WTC11 (cell line): Measurements from ENCODE around the gene NRG3. TPM values are rescaled to one million over a fixed set of nuclear protein-coding genes. Genes with fewer than 3 reads are reported as not detected.
A peak's percentile ranks its signal among the peaks of the same experiment; 100 is the strongest.

ENCODE experiments used
- ATAC-seq: fragments of 200-7000 bp; cut with Tn5 transposase; 2 replicates; pipeline ENCODE4 v1.10.0; 2021; ENCODE audit warnings: mild to moderate bottlenecking, moderate library complexity
- CTCF ChIA-PET: fragments of 300-600 bp; sonication (Branson Sonifier 250); formaldehyde crosslinking; loops from one replicate; lab custom pipeline; 2021; ENCODE audit warnings: antibody characterized with exemption; lab: Charles Lee
- POLR2A ChIA-PET: fragments of 350-600 bp; sonication (Branson Sonifier 250); formaldehyde crosslinking; loops from one replicate; lab custom pipeline; 2021; ENCODE audit warnings: antibody characterized with exemption; lab: Charles Lee
- DNase-seq: peaks from one replicate; pipeline ENCODE4 v3.0.0; 2021; ENCODE audit warnings: low spot score
- H3K27ac Mint-ChIP-seq: 2 replicates; pipeline ENCODE4 v1.8.0; 2021; ENCODE audit warnings: mixed read lengths
- H3K27me3 Mint-ChIP-seq: 2 replicates; pipeline ENCODE4 v1.8.0; 2021; ENCODE audit warnings: low read depth, mild to moderate bottlenecking, moderate library complexity, mixed read lengths
- H3K36me3 Mint-ChIP-seq: 2 replicates; pipeline ENCODE4 v1.8.0; 2021; ENCODE audit warnings: mixed read lengths
- H3K4me1 Mint-ChIP-seq: 2 replicates; pipeline ENCODE4 v1.8.0; 2022; ENCODE audit warnings: mixed read lengths
- H3K4me3 Mint-ChIP-seq: 2 replicates; pipeline ENCODE4 v1.8.0; 2021; ENCODE audit warnings: mild to moderate bottlenecking, moderate library complexity, mixed read lengths
- H3K9me3 Mint-ChIP-seq: 2 replicates; pipeline ENCODE4 v1.8.0; 2021; ENCODE audit warnings: mixed read lengths
- ARID4B ChIP-seq: sonication (generic); formaldehyde crosslinking; IDR thresholded peaks from 2 replicates; pipeline ENCODE4 v1.8.0; 2023; ENCODE audit warnings: missing genetic modification reagents, mild to moderate bottlenecking, borderline replicate concordance
- ATF3 ChIP-seq: sonication (generic); formaldehyde crosslinking; conservative IDR thresholded peaks from 2 replicates; pipeline ENCODE4 v1.8.1; 2022; ENCODE audit warnings: mild to moderate bottlenecking, missing genetic modification reagents
- CDX4 ChIP-seq: fragments of 250-450 bp; sonication (Bioruptor Pico); IDR thresholded peaks from 2 replicates; pipeline ENCODE4 v1.9.0; 2021; ENCODE audit warnings: moderate library complexity, mild to moderate bottlenecking, inconsistent platforms, borderline replicate concordance
- CREB1 ChIP-seq: sonication (generic); formaldehyde crosslinking; IDR thresholded peaks from 2 replicates; pipeline ENCODE4 v1.8.0; 2023; ENCODE audit warnings: mild to moderate bottlenecking, missing genetic modification reagents
- FOXK1 ChIP-seq: sonication (generic); formaldehyde crosslinking; IDR thresholded peaks from 2 replicates; pipeline ENCODE4 v1.8.0; 2022; ENCODE audit warnings: mild to moderate bottlenecking, moderate library complexity, missing genetic modification reagents
- GABPB1 ChIP-seq: sonication (generic); formaldehyde crosslinking; IDR thresholded peaks from 2 replicates; pipeline ENCODE4 v1.8.1; 2023; ENCODE audit warnings: mild to moderate bottlenecking, missing genetic modification reagents
- JUN ChIP-seq: sonication (generic); formaldehyde crosslinking; IDR thresholded peaks from 2 replicates; pipeline ENCODE4 v1.8.0; 2023; ENCODE audit warnings: mild to moderate bottlenecking, missing genetic modification reagents
- MLX ChIP-seq: sonication (generic); formaldehyde crosslinking; IDR thresholded peaks from 2 replicates; pipeline ENCODE4 v1.8.1; 2023; ENCODE audit warnings: mild to moderate bottlenecking, missing genetic modification reagents, moderate library complexity
- NFATC4 ChIP-seq: fragments of 250-450 bp; sonication (Bioruptor Pico); IDR thresholded peaks from 2 replicates; pipeline ENCODE4 v1.9.0; 2021; ENCODE audit warnings: mild to moderate bottlenecking
- NFYB ChIP-seq: sonication (generic); formaldehyde crosslinking; conservative IDR thresholded peaks from 2 replicates; pipeline ENCODE4 v1.8.0; 2022; ENCODE audit warnings: low read depth, missing genetic modification reagents
- NR3C1 ChIP-seq: sonication (generic); formaldehyde crosslinking; conservative IDR thresholded peaks from 2 replicates; pipeline ENCODE4 v1.8.1; 2023; ENCODE audit warnings: low read depth, mild to moderate bottlenecking, missing genetic modification reagents
- RELA ChIP-seq: sonication (generic); formaldehyde crosslinking; IDR thresholded peaks from 2 replicates; pipeline ENCODE4 v1.8.1; 2022; ENCODE audit warnings: missing genetic modification reagents, mild to moderate bottlenecking, borderline replicate concordance
- STAT6 ChIP-seq: sonication (generic); formaldehyde crosslinking; conservative IDR thresholded peaks from 2 replicates; pipeline ENCODE4 v1.8.1; 2023; ENCODE audit warnings: mild to moderate bottlenecking, low read depth, missing genetic modification reagents, moderate library complexity
- ZNF232 ChIP-seq: sonication (generic); formaldehyde crosslinking; IDR thresholded peaks from 2 replicates; pipeline ENCODE4 v1.8.0; 2022; ENCODE audit warnings: mild to moderate bottlenecking, missing genetic modification reagents
- ZNF281 ChIP-seq: sonication (generic); formaldehyde crosslinking; IDR thresholded peaks from 2 replicates; pipeline ENCODE4 v1.8.0; 2023; ENCODE audit warnings: mild to moderate bottlenecking, missing genetic modification reagents
- ZNF317 ChIP-seq: sonication (generic); formaldehyde crosslinking; IDR thresholded peaks from 2 replicates; pipeline ENCODE4 v1.8.1; 2023; ENCODE audit warnings: low read depth, mild to moderate bottlenecking, moderate library complexity, missing genetic modification reagents, borderline replicate concordance
- ZNF532 ChIP-seq: fragments of 250-450 bp; sonication (Bioruptor Pico); IDR thresholded peaks from 2 replicates; pipeline ENCODE4 v1.9.0; 2021; ENCODE audit warnings: mild to moderate bottlenecking, borderline replicate concordance
- ZSCAN18 ChIP-seq: fragments of 250-450 bp; sonication (Bioruptor Pico); IDR thresholded peaks from 2 replicates; pipeline ENCODE4 v2.1.2; 2022; ENCODE audit warnings: mild to moderate bottlenecking, moderate library complexity
- total RNA-seq: library from RNA; stranded (reverse); gene quantifications from 3 replicates; pipeline ENCODE4 v1.2.3, GENCODE V29; 2021

The NRG3 gene
- total RNA-seq, 1 experiment from 2014 or later = 7.0 TPM

GRCh38 chr10:82722273-82722672 lies 847.3 kb downstream of the NRG3 start:
- Mint-ChIP-seq H3K4me3 (no peak overlapping the region), H3K36me3 (peaks cover 9% of the 10 kb centered on the region), H3K9me3 (peaks cover 15% of the 10 kb centered on the region), H3K27ac (no peak overlapping the region), H3K4me1 (no peaks in the 10 kb centered on the region), H3K27me3 (no peaks in the 10 kb centered on the region)
- no peak for DNase-seq
- TF ChIP-seq ZNF317 = no peak
- TF ChIP-seq MLX (CRISPR knock-in tag) = no peak
- TF ChIP-seq NFATC4 = no peak
- TF ChIP-seq ZNF232 (CRISPR knock-in tag) = no peak
- TF ChIP-seq ATF3 (CRISPR knock-in tag) = no peak
- TF ChIP-seq ZNF281 (CRISPR knock-in tag) = no peak
- TF ChIP-seq CDX4 (CRISPR knock-in tag) = no peak
- no peak for TF ChIP-seq ZNF532 (CRISPR knock-in tag)
- no peak for TF ChIP-seq NR3C1 (CRISPR knock-in tag)
- TF ChIP-seq JUN (CRISPR knock-in tag) = no peak
- TF ChIP-seq ZSCAN18 (CRISPR knock-in tag) = no peak
- TF ChIP-seq GABPB1 (CRISPR knock-in tag) = no peak
- no peak for TF ChIP-seq NFYB
- ATAC-seq = no peak
- ChIA-PET CTCF (no interaction called here), POLR2A (no interaction called here)

GRCh38 chr10:82736305-82736704 lies 861.3 kb downstream of the NRG3 start:
- DNase-seq (no peak), ATAC-seq (peak; percentile 55)
- H3K27me3 Mint-ChIP-seq = no peaks in the 10 kb centered on the region
- ChIA-PET CTCF (no interaction called here), POLR2A (no interaction called here)
- no peak overlapping the region for H3K4me3 Mint-ChIP-seq
- H3K4me1 Mint-ChIP-seq = peaks cover 22% of the 10 kb centered on the region
- H3K36me3 Mint-ChIP-seq = no peaks in the 10 kb centered on the region
- H3K9me3 Mint-ChIP-seq = peaks cover 9% of the 10 kb centered on the region
- no peak overlapping the region for H3K27ac Mint-ChIP-seq
- no peak for TF ChIP-seq CREB1 (CRISPR knock-in tag)
- TF ChIP-seq ARID4B (CRISPR knock-in tag) = no peak
- TF ChIP-seq JUN (CRISPR knock-in tag) = no peak
- no peak for TF ChIP-seq NR3C1 (CRISPR knock-in tag)
- no peak for TF ChIP-seq FOXK1
- TF ChIP-seq STAT6 (CRISPR knock-in tag) = no peak
- no peak for TF ChIP-seq RELA (CRISPR knock-in tag)
